H9 (cell line): ENCODE data around the gene TMEM115. TPM values are rescaled to one million over a fixed set of nuclear protein-coding genes. Genes with fewer than 3 reads are reported as not detected.
A peak's percentile ranks its signal among the peaks of the same experiment; 100 is the strongest.

Experiments used
- DNase-seq: peaks from one replicate; pipeline ENCODE4 v3.0.0-alpha.2; 2017
- H2AFZ ChIP-seq: one replicate; pipeline ENCODE4 v1.6.1; 2013; ENCODE audit warnings: mild to moderate bottlenecking, low read length, control low read depth, moderate library complexity
- H2AK5ac ChIP-seq: 2 replicates; pipeline ENCODE4 v1.6.1; 2013; ENCODE audit warnings: low read length, control low read depth, mixed read lengths; ENCODE audit not compliant: insufficient read length
- H2BK120ac ChIP-seq: one replicate; pipeline ENCODE4 v1.6.1; 2013; ENCODE audit warnings: low read depth, mild to moderate bottlenecking, low read length, control low read depth, inconsistent platforms; ENCODE audit not compliant: poor library complexity, severe bottlenecking
- H2BK12ac ChIP-seq: 2 replicates; pipeline ENCODE4 v1.6.1; 2013; ENCODE audit warnings: low read length, control low read depth, mixed read lengths, low read depth; ENCODE audit not compliant: insufficient read length
- H2BK15ac ChIP-seq: 2 replicates; pipeline ENCODE4 v1.6.1; 2013; ENCODE audit warnings: low read depth, low read length, control low read depth
- H2BK20ac ChIP-seq: one replicate; pipeline ENCODE4 v1.6.1; 2013; ENCODE audit warnings: low read depth, mild to moderate bottlenecking, low read length, control low read depth, inconsistent platforms; ENCODE audit not compliant: poor library complexity, severe bottlenecking
- H2BK5ac ChIP-seq: 2 replicates; pipeline ENCODE4 v1.6.1; 2013; ENCODE audit warnings: low read length, control low read depth, mixed read lengths; ENCODE audit not compliant: insufficient read length
- H3K14ac ChIP-seq: 2 replicates; pipeline ENCODE4 v1.6.1; 2013; ENCODE audit warnings: low read length, control low read depth; ENCODE audit not compliant: insufficient read depth
- H3K18ac ChIP-seq: 2 replicates; pipeline ENCODE4 v1.6.1; 2013; ENCODE audit warnings: low read depth, mild to moderate bottlenecking, mixed read lengths, low read length, control low read depth; ENCODE audit not compliant: insufficient read length
- H3K23ac ChIP-seq: 2 replicates; pipeline ENCODE4 v1.6.1; 2013; ENCODE audit warnings: low read length, control low read depth, mixed read lengths, low read depth; ENCODE audit not compliant: insufficient read length
- H3K23me2 ChIP-seq: 2 replicates; pipeline ENCODE4 v1.6.1; 2013; ENCODE audit warnings: low read depth, mild to moderate bottlenecking, mixed read lengths, low read length, control low read depth; ENCODE audit not compliant: insufficient read length, poor library complexity, severe bottlenecking
- H3K27ac ChIP-seq: 2 replicates; pipeline ENCODE4 v1.5.1; 2013; ENCODE audit warnings: low read length, control low read depth, mixed read lengths, low read depth; ENCODE audit not compliant: insufficient read length
- H3K27me3 ChIP-seq: 2 replicates; pipeline ENCODE4 v1.6.1; 2013; ENCODE audit warnings: low read length, control low read depth, inconsistent platforms; ENCODE audit not compliant: insufficient read depth
- H3K4ac ChIP-seq: 2 replicates; pipeline ENCODE4 v1.6.1; 2013; ENCODE audit warnings: low read depth, mild to moderate bottlenecking, control low read depth, inconsistent platforms, low read length, moderate library complexity
- H3K4me1 ChIP-seq: 2 replicates; pipeline ENCODE4 v1.6.1; 2013; ENCODE audit warnings: low read length, control low read depth, inconsistent platforms; ENCODE audit not compliant: insufficient read depth
- H3K4me2 ChIP-seq: 2 replicates; pipeline ENCODE4 v1.6.1; 2013; ENCODE audit warnings: low read length, control low read depth, mixed read lengths; ENCODE audit not compliant: insufficient read length, insufficient read depth
- H3K56ac ChIP-seq: 2 replicates; pipeline ENCODE4 v1.6.1; 2013; ENCODE audit warnings: low read depth, mild to moderate bottlenecking, mixed read lengths, low read length, control low read depth; ENCODE audit not compliant: insufficient read length
- H3K79me1 ChIP-seq: 2 replicates; pipeline ENCODE4 v1.6.1; 2013; ENCODE audit warnings: low read depth, mild to moderate bottlenecking, moderate library complexity, low read length, control low read depth, inconsistent platforms; ENCODE audit not compliant: insufficient read depth, poor library complexity, severe bottlenecking
- H3K79me2 ChIP-seq: 2 replicates; pipeline ENCODE4 v1.6.1; 2013; ENCODE audit warnings: low read length, control low read depth, inconsistent platforms; ENCODE audit not compliant: insufficient read depth
- H3K9ac ChIP-seq: 2 replicates; pipeline ENCODE4 v1.6.1; 2013; ENCODE audit warnings: low read length, control low read depth, mixed read lengths; ENCODE audit not compliant: insufficient read length; ENCODE audit errors: extremely low read depth
- H3K9me3 ChIP-seq: one replicate; pipeline ENCODE4 v1.6.1; 2013; ENCODE audit warnings: low read depth, low read length, inconsistent platforms; ENCODE audit not compliant: control insufficient read depth
- H3T11ph ChIP-seq: one replicate; pipeline ENCODE4 v1.6.1; 2013; ENCODE audit warnings: mild to moderate bottlenecking, low read length, control low read depth, inconsistent platforms
- H4K20me1 ChIP-seq: one replicate; pipeline ENCODE4 v1.6.1; 2013; ENCODE audit not compliant: control insufficient read depth, insufficient read length, insufficient read depth
- H4K5ac ChIP-seq: 2 replicates; pipeline ENCODE4 v1.6.1; 2013; ENCODE audit warnings: low read depth, mild to moderate bottlenecking, mixed read lengths, low read length, control low read depth; ENCODE audit not compliant: insufficient read length
- H4K8ac ChIP-seq: replicated peaks from 2 replicates; pipeline ENCODE4 v1.6.1; 2013; ENCODE audit warnings: low read length, control low read depth, mixed read lengths, low read depth; ENCODE audit not compliant: insufficient read length
- H4K91ac ChIP-seq: 2 replicates; pipeline ENCODE4 v1.6.1; 2013; ENCODE audit warnings: low read depth, mild to moderate bottlenecking, moderate library complexity, mixed read lengths, low read length, control low read depth; ENCODE audit not compliant: insufficient read length
- H3K27ac Mint-ChIP-seq, 3 experiments: 2 replicates in 2 of 3; 3 replicates in 1 of 3; pipeline ENCODE4 v1.8.0; 2020 to 2021; ENCODE audit warnings: mixed read lengths in 3 of 3, mild to moderate bottlenecking in 1 of 3, moderate library complexity in 1 of 3
- H3K27me3 Mint-ChIP-seq: 2 replicates; pipeline ENCODE4 v1.8.0; 2021; ENCODE audit warnings: low read depth, mild to moderate bottlenecking, moderate library complexity, mixed read lengths
- H3K36me3 Mint-ChIP-seq, 3 experiments: 2 replicates in 2 of 3; 3 replicates in 1 of 3; pipeline ENCODE4 v1.8.0; 2020 to 2021; ENCODE audit warnings: low read depth in 3 of 3, mixed read lengths in 3 of 3; ENCODE audit not compliant: insufficient read depth in 1 of 3
- H3K4me1 Mint-ChIP-seq, 2 experiments: 2 replicates each; pipeline ENCODE4 v1.8.0; 2020; ENCODE audit warnings: mixed read lengths in 2 of 2
- H3K4me3 Mint-ChIP-seq, 2 experiments: 2 replicates in 1 of 2; 3 replicates in 1 of 2; pipeline ENCODE4 v1.8.0; 2020 to 2021; ENCODE audit warnings: mild to moderate bottlenecking in 2 of 2, mixed read lengths in 2 of 2, moderate library complexity in 1 of 2
- H3K9me3 Mint-ChIP-seq, 2 experiments: 2 replicates in 1 of 2; 3 replicates in 1 of 2; pipeline ENCODE4 v1.8.0; 2020; ENCODE audit warnings: mild to moderate bottlenecking in 2 of 2, mixed read lengths in 2 of 2, moderate library complexity in 1 of 2
- CTCF ChIP-seq: fragments of 200-600 bp; sonication (generic); conservative IDR thresholded peaks from 3 replicates; pipeline ENCODE4 v1.8.0; 2021; ENCODE audit warnings: antibody characterized with exemption, mild to moderate bottlenecking
- WGBS: extraction: QIAGEN DNeasy Blood & Tissue Kit; methylation state at CpG from one replicate; pipeline ENCODE4 v1.1.7; 2013; ENCODE audit warnings: missing lambda C conversion rate, low lambda C conversion rate, mixed read lengths; ENCODE audit not compliant: insufficient read length; ENCODE audit errors: extremely low coverage; 5-methylcytosine and 5-hydroxymethylcytosine counted together
- total RNA-seq: library from RNA; stranded (reverse); gene quantifications from 2 replicates; pipeline ENCODE4 v1.2.1, GENCODE V29; 2021

TMEM115 gene
- total RNA-seq, 1 experiment from 2014 or later: 32.3 TPM

- H4K20me1 ChIP-seq: no peaks in the 10 kb centered on the region
- no peak overlapping the region for H3K9ac ChIP-seq
- H4K5ac ChIP-seq: no peak overlapping the region
- peak; percentile 60 for DNase-seq
- H2BK12ac ChIP-seq: no peak overlapping the region
- H3K4me1 Mint-ChIP-seq: peaks cover 18 to 19% of the 10 kb centered on the region in 2 experiments
- H2AFZ ChIP-seq: no peak overlapping the region
- H3K27ac ChIP-seq: no peak overlapping the region
- H3K56ac ChIP-seq: no peak overlapping the region
- no peak overlapping the region for H3T11ph ChIP-seq
- H3K4me1 ChIP-seq: no peaks in the 10 kb centered on the region; the same call in 1 of the 2 replicates
- peaks cover 38% of the 10 kb centered on the region for H3K27me3 Mint-ChIP-seq
- no peaks in the 10 kb centered on the region for H3K9me3 ChIP-seq
- no peak overlapping the region for H3K14ac ChIP-seq
- H4K91ac ChIP-seq: no peak overlapping the region
- H2BK15ac ChIP-seq: no peak overlapping the region
- no peak overlapping the region for H3K4me2 ChIP-seq
- H3K27me3 ChIP-seq: peaks cover 6% of the 10 kb centered on the region; the same call in 1 of the 2 replicates
- no peak overlapping the region for H3K18ac ChIP-seq
- H2BK120ac ChIP-seq: no peak overlapping the region
- TF ChIP-seq CTCF: peak; percentile 71
- H3K9me3 Mint-ChIP-seq: no peaks in the 10 kb centered on the region
- no peak overlapping the region for H3K23ac ChIP-seq
- H3K27ac Mint-ChIP-seq: no peak overlapping the region; a peak in 1 of 7 replicates
- H2BK20ac ChIP-seq: no peak overlapping the region
- H3K4me3 Mint-ChIP-seq: peak overlapping the region in 1 of 2 experiments; percentile 14; a peak in 1 of 5 replicates
- no peak overlapping the region for H3K4ac ChIP-seq
- no peak overlapping the region for H4K8ac ChIP-seq
- no peaks in the 10 kb centered on the region for H3K79me2 ChIP-seq
- H3K36me3 Mint-ChIP-seq: peaks cover 6 to 15% (median 7%) of the 10 kb centered on the region in 3 experiments; a peak in 6 of 7 replicates
- peaks cover 19% of the 10 kb centered on the region for H3K23me2 ChIP-seq
- no peak overlapping the region for H2AK5ac ChIP-seq
- no CpG with 5 or more reads among the region's 14 CpGs for WGBS
- H2BK5ac ChIP-seq: no peak overlapping the region
- H3K79me1 ChIP-seq: no peaks in the 10 kb centered on the region
Observed at GRCh38 chr3:50347187-50347813, 12.0 kb downstream of the TMEM115 start.
